Non-pigmented ciliary epithelial cell (primary cell): ENCODE results near the gene RBFOX1.

Source experiments
- DNase-seq: peaks from one replicate; pipeline ENCODE4 v3.0.0-alpha.2; 2010; ENCODE audit warnings: low read depth

The RBFOX1 gene

DNA sequence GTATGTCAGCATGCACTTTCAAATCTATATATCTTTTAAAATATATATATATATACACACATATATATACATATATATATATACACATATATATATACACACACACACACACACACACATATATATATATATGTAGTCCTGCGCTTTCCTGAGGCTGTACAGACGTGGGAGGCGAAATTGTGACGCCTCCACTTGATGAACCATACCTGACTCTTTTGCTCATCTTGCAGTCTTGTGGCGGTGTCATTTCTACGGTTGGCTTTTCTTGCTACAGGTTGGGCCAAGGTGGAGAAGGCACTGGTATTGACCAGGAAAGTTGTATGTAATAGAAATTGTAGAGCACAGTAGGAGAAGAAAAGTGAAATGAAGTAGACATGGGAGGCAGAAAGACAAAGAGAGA, 88.2 kb downstream of the RBFOX1 start:
- DNase-seq, result no peak

DNA sequence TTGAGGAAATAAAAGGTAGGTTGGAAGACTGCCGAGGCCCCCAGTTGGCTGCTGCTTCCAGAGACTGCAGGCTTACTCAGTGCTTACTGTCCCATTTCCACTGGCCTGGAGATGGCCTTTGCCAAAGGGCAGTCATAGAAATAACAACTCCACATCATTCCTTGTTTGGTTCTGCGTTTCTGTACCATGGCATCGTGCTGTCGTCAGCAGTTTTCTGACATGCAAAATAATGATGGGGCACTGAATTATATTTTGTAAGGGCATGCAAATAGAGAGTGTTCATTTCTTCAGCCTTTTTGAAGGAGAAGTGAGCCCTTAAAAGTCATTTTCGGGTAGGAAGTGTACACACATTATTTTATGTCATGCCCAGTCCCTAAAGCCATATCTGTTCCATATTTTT, 88.9 kb downstream of the RBFOX1 start:
- DNase-seq, result no peak

DNA sequence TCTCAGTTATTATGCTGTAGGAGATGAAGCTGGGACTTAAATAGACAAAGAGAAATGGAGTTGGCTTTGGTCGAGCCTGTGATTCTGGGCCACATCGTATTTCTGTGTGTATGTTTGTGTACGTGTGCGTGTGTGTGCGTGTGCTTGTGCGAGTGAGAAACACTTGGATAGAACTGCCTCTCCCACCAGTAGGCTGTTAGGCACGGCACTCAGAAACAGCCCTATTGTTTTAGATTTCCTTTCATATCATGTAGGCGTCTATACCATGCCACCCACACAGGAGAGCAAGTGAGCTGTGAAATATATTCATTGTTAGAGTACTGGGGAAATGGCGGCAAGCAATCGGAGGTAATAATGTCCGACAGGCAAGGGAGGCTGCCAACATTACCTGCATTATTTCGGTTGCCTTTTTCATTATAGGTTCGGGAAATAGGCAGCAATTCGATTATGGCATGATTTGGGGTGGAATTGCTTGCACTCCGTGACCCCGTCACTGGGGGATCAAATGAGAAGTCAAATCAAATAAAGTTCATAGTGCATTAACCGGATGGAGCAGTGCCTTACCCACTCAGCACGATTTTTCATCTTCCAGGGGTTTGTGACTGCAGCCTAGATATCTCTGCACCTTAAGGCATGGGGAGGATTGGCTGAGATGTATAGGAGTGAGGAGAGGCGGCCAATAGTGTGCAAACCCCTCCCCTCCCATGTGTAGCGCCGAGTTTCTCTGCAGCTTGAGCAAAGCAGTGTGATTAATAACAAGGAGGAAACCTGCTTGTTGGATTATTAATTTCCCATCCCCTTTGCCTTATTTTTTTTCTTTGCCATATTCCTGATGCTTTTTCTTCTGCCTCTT, 89.6 kb downstream of the RBFOX1 start:
- no peak for DNase-seq

DNA sequence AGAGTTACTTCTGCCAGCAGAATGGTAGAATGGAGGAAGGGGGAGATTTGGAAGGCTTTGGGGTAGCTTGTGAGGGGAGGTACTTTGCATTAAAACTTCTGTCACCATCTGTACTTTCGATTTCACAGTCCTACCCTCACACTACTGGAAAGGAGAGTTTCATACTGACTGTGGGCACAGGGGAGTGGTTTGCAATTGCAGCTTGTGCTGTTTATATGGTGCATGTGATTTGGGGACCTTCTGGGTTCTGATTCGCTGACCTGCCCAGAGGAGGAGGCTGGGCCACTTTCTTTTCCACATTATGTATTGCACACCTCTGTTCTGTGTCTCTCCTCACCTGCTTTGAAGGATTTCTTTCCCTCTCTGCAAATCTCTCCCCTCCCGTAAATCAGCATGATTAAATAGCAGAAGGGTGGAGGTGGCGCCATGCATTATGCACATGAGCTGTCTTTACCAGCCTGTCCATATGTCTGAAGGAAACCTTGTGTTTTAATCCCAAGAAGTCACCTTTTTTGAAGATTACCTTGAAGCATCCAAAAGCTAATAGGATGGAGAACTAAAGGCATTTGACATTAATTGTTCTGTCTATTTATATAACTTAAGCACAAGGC, 90.9 kb downstream of the RBFOX1 start:
- no peak for DNase-seq

DNA sequence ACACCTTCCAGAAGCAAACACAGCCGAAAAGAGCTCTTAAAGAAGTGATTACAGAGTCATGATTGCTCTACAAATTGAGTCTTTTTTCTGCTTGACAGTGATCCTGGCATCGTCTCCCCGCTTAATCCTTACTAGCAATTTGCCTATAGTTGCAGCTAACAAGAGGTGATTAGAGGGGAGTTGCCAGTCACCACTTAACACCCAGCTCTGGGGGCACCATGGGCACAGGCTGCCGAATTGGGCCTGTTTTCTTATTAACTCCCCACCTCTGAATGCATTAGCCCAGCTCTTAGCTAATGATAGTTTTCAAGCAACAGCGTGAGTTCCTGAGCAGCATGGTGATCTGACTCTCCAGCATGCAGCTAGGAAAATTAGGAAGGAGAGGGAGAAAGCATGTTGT, 93.5 kb downstream of the RBFOX1 start:
- no peak for DNase-seq

DNA sequence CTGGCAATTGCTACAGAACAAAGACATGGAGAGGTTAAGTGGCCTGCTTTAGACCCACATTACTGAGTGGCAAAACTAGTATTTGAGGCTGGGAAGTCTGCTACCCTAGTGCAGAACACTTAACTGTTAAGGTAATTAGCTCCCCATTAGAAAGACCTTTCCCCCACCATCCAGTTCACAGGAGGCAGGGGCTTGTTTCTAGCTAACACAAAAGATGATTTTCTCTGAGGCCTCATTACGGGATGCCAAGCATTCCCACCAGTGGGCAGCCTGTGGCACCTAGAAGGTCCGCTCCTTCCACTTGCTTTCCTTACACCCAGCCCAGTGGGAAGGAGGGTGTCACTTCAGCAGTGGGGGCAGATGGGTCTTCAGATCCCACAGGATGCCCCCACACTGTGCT, 99.1 kb downstream of the RBFOX1 start:
- DNase-seq, result no peak

DNA sequence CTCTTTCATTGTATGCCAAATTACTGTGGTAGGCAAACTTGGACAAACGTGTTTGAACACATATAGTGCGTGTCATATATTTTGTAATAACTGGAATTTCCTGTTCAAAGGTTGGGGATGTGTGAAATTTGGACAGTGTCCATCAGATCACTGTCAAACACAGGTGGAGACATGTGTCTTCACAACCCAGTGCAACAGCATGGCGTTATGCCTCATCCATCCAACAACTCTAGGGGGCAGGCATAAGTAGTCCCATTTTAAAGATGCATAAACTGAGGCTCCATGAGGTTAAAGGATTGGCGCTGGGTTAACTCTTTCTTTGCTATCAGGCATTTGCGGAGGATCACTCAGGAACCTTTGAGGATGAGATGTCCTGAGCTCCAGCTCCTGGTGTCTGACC, 103.7 kb downstream of the RBFOX1 start:
- DNase-seq, result no peak

DNA sequence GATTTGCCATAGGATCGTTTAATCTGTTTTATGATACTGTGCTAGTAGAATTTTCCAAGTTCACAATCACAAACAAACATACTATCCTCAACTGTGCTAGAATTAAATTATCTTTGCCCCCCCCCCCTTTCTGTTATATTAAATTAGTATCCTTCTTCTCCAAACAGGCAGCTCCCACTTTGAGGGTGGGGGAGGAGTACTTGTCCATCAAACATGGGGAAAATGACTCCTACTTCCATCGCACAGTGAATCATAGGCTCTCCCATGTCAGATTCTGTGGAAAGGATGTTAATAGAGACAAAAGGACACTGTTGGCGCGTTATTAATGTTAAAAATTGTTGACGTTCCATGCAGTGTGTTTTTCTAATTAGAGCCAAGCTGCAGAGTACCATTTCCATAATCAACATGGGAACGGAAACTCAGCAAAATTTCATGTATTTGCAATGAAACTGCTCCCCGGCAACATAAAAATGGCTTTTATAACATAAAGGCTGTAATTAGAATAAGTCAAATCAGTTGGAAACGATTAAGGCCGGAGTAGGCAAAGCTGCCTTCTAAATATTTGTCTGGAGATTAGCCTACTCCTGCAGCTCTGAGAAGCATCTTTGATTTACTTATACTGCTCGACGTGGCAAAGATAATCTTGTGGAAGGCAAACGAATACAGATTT, 104.6 kb downstream of the RBFOX1 start:
- no peak for DNase-seq

DNA sequence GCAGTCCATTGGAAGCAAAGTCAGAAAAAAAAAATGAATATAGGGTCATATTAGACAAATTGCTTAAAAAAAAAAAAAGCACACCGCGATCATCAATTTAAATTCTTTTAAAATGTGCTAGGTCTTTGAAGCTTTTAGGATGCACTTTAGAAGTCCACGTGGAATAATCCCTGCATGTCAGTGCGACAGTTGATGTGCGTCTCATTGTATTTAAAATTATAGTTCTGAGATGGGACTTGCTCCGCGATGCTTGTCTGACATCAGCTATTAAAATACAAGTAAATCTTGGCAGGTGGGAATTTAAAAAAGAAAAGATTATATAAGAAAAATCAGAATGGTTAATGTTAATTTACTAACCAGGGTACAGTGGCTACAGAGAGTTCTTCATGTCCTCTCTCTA, 105.2 kb downstream of the RBFOX1 start:
- DNase-seq, result no peak

DNA sequence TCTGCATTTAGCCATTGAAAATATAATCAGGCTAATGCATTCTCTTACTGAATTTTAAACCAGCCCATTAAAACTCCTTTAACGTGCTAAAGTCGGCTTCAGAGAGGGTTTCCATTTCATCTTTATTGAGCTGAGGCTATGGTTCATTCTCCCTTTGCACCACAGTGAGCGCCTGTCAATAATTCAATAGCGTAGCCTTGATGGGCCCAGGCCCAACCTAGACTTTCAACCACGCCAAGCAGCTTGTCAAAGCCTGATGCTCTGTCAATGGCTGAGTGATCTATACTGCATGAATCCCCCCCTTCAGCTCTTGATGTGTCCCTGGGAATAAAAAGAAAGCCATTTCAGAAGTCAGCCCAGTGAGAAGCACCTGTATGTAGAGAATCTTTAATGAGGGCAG, 106.0 kb downstream of the RBFOX1 start:
- no peak for DNase-seq

DNA sequence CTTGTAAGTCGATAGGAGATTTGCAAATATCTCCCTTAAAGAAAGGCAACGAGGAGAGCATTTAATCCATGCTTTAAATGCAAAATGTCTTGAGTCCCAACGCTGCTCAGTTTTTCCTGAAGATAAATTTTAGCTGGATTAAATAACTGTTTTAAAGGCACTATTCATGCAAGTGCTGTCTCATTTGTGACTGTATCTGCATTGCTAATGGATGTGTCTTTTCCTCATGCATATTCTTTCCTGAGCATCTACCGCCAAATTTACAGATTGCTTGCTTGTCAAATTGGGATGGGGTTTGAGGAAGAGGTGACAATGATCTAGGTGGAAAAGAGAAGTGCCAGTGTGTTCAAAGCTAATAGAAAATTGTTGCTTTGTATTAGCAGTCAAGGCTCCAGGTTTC, 106.9 kb downstream of the RBFOX1 start:
- no peak for DNase-seq

DNA sequence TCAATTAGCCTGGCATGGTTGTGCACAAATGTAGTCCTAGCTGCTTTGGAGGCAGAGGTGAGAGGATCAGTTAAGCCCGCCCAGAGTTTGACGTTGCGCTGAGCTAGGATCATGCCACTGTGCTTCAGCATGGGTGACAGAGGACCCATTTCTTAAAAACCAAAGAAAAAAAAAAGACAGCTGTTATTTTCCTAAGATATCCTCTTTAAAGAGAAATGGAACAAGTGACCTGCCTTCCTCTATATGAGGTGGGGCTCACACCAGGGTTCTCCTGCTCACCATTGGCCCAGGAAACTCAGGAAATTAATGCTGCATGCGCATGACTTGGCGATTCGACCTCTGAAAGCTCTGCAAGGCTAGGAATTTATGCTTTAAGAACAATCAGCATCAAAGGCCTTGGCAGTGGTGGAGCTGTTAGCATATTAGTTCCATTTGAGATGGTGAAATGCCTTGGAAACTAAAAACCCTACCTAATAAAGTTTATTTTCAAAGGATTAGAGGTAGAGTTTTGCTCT, 108.3 kb downstream of the RBFOX1 start:
- no peak for DNase-seq

DNA sequence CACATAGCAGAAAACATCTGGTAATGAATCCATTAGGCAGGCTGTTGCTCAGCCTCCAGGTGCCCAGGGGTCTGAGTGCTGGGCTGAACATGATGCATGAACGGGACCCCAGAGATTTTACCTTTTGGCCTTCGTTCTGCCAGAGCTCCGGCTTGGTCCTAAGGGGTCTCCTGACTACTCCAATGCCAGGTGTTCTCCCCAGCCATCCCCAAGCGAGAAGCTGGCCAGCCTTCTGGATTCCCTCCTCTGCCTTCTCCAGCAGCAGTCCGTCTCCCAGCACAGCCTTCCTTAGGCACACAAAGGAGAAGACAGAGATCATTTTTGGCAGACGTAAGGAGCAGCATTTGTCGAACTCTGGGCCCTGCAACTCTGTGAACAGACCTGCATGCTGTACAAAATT, 109.4 kb downstream of the RBFOX1 start:
- no peak for DNase-seq

DNA sequence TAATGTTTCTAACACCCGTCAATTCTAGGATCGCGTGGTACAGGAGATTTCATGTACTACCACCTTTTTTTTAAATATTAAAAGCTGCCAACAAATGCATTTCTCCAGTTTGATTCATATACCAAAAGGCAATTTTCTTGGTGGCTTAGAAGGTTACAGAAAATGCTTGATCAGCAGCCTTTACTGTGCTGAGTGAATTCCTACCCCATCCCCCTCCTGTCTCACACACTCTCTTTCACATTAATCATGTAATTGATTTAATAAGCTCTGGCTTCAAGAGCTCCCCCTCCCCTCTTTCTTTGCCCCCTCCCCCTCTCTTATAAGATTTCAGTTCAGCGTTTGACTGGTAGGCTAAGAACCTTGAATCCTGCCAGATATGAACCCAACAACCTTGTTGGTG, 110.5 kb downstream of the RBFOX1 start:
- no peak for DNase-seq

DNA sequence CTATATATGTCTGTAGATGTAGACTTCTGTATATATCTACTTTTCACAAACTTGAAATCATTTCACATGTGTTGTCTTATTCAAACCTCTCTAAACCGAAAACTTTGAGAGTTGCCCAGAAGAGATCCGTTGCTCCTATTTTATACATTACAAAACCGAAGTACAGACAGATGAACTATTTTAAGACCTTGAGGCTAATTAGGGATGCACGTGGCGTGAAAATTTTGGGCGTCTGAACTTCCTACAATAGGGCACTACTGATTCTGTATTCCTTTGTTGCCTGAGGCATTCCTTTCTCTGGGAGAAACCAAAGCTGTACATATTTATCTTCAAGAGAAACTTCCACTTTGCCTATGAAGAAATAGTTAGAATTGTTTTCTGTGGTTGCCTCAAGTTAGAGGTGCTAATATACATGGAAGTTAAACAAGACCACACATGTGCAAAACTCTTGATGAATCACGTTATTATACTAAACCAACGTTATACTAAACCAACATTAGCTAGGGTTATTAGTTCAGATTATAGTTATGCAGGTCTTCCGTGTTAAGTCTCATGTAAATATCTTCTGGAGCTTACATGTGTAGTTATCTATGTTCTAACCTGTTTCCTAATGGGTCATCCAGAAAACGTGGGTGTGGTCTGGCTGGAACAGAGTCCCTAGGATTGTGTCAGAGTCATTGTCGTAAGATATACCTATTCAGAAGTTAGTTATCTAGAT, 111.2 kb downstream of the RBFOX1 start:
- no peak for DNase-seq

DNA sequence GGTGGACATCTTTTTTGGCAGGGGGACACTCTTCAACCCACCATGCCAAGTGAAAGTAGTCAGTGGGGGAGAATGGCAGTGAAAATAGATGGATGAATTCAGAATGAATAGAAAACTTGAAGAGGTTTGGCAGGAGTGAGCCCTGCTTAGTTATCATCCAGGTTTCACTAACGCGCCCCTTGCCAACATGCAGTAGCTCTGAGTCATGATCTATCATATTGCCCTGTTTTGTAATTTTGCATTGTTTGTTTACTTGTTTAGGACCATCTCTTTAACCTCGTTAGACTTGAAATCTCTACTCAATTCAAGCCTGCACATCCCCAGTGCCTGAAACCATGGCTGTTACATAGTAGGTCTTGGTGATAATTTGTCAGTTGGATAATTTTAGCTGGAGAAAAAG, 116.7 kb downstream of the RBFOX1 start:
- no peak for DNase-seq

DNA sequence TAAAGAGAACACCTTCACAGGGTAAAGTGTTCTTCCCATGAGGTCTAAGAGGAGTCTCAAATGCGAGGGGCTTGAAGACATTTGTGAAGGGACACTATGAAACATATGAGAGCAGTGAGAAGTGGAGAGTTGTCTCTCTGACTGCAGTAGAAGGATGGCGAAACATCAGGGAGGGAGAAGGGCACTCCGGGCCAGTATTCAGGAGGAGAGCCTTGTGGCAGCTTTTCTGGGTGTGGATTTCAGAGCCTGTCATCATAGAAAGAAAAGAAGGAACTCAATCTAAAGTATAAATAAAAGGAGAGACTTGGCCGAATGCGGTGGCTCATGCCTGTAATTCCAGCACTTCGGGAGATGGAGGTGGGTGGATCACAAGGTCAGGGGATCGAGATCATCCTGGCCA, 117.2 kb downstream of the RBFOX1 start:
- DNase-seq, result no peak

DNA sequence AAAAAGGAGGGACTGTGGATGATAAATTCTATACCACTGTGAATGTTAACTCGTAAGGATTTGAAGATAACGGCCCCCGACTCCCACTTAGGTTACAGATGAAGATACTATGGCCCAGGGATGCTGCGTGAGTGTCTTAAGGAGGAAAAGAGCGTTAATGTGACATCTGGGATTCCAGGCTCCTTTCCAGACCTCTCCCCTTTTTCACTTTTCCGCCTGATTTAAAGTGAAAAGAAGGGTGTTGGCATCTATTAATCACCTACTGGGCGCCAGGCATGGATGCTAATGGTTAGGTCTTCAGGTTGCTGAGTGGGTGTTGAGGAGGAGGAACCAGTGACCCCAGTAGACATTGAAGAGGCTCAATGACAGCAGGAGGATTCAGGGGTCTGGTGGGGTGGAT, 117.8 kb downstream of the RBFOX1 start:
- DNase-seq, result no peak

DNA sequence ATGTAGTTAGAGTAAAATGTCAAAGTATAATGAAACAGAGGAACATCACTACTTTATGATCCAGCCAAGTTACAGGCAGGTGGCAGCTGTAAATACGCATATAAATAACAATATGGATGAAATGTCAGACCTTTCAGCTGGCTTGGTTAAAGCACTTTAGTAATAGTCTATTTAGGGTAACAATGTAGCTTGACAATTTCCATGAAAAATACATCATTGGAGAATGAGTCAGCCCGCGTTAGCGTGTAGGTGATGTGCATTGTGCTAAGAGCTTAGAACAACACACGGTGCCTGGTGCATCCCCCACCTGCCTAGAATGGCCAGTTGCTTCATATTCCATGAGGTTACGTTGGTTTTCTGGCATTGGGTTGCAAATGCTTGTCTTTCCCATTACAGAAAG, 119.4 kb downstream of the RBFOX1 start:
- no peak for DNase-seq

DNA sequence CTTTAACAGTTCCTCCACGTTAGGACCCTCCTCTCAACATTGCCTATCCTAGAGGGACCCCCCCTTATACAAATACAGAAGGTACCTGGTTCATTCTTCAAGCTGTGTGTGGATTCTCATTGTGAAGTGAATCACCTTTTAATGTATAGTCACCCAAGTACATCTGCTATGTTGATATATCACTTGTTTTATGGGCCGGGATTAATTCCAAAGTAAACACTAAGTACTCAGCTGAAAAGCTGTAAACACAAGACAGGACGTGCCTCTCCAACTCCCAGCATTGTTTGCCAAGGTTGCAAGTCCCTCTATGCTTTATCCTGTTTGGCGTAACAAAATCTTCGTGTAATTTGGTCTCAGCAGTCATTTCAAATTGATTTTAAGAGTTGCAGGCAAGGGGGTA, 123.6 kb downstream of the RBFOX1 start:
- DNase-seq, result no peak

DNA sequence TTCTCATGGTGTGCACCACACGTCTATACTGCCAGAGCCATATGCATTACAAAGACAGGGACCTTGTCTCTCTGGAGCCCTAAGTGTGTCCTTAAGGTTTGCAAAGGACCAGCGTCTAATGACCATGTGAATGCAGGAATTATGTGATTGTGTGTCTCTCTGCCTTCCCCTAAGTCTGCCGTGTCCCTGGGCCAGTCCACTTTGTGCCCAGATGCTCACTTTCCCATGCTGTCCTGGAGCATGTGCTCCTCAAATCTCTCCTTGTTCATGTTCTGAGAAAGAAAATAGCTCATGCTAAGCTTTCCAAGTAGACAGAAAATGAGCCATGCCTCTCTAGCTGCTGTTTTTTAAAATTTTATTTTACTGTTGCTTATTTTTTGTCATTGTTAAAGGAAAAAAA, 125.5 kb downstream of the RBFOX1 start:
- DNase-seq, result no peak

DNA sequence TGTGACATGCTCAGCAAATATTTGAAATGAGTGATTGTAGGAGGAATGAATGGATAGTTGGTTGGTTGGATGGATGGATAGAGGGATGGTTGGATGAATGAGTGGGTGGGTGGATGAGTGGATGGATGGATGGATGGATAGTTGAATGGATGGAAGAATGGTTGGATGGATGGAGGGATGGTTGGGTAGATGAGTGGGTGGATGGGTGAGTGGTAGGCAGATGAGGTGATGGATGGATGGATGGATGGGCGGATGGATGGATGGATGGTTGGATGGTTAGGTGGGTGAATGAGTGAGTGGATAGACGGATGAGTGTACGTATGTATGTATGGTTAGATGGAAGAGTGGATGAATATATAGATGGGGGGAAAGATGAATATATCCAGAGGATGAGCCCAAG, 137.7 kb downstream of the RBFOX1 start:
- DNase-seq, result no peak

DNA sequence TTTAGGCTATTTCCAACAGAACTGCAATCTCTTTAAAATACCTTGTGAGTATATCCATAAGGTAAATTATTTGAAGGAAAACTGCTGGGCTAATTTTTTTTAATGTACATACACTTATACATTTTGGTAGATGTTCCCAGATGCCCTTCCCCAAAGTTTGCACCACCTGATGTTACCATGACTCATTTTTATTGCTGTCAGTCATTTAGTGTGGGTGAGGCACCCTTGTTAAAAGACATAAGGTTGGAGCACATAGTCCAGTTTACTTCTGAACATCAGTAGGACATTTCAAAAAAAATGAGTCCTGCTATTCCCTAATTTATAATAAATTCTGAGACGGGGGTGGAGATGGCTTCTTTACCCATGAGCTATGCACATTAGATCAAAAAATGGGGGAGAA, 138.6 kb downstream of the RBFOX1 start:
- DNase-seq, result no peak
